Fibroblast of mammary gland (primary cell): ENCODE results near the gene AFP.

ENCODE experiments used
- DNase-seq: peaks from one replicate; pipeline ENCODE4 v3.0.0-alpha.2; 2010; ENCODE audit warnings: low read depth
- H3K4me3 ChIP-seq: 2 replicates; pipeline ENCODE4 v1.5.1; 2011; ENCODE audit warnings: low read depth, mild to moderate bottlenecking, low read length, moderate library complexity; ENCODE audit not compliant: control insufficient read depth
- TF ChIP-seq, protein P1 (sequence below): conservative IDR thresholded peaks from 2 replicates; pipeline ENCODE4 v1.5.1; 2011; ENCODE audit warnings: low read depth, low read length, inconsistent platforms; ENCODE audit not compliant: control insufficient read depth, insufficient read depth

The AFP gene

DNA sequence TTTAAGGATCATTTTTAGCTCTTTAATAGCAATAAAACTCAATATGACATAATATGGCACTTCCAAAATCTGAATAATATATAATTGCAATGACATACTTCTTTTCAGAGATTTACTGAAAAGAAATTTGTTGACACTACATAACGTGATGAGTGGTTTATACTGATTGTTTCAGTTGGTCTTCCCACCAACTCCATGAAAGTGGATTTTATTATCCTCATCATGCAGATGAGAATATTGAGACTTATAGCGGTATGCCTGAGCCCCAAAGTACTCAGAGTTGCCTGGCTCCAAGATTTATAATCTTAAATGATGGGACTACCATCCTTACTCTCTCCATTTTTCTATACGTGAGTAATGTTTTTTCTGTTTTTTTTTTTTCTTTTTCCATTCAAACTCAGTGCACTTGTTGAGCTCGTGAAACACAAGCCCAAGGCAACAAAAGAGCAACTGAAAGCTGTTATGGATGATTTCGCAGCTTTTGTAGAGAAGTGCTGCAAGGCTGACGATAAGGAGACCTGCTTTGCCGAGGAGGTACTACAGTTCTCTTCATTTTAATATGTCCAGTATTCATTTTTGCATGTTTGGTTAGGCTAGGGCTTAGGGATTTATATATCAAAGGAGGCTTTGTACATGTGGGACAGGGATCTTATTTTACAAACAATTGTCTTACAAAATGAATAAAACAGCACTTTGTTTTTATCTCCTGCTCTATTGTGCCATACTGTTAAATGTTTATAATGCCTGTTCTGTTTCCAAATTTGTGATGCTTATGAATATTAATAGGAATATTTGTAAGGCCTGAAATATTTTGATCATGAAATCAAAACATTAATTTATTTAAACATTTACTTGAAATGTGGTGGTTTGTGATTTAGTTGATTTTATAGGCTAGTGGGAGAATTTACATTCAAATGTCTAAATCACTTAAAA, 16.6 kb upstream of the AFP start:
- H3K4me3 ChIP-seq: no peak overlapping the region
- no peak for DNase-seq
- TF ChIP-seq, protein P1, sequence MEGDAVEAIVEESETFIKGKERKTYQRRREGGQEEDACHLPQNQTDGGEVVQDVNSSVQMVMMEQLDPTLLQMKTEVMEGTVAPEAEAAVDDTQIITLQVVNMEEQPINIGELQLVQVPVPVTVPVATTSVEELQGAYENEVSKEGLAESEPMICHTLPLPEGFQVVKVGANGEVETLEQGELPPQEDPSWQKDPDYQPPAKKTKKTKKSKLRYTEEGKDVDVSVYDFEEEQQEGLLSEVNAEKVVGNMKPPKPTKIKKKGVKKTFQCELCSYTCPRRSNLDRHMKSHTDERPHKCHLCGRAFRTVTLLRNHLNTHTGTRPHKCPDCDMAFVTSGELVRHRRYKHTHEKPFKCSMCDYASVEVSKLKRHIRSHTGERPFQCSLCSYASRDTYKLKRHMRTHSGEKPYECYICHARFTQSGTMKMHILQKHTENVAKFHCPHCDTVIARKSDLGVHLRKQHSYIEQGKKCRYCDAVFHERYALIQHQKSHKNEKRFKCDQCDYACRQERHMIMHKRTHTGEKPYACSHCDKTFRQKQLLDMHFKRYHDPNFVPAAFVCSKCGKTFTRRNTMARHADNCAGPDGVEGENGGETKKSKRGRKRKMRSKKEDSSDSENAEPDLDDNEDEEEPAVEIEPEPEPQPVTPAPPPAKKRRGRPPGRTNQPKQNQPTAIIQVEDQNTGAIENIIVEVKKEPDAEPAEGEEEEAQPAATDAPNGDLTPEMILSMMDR: no peak

DNA sequence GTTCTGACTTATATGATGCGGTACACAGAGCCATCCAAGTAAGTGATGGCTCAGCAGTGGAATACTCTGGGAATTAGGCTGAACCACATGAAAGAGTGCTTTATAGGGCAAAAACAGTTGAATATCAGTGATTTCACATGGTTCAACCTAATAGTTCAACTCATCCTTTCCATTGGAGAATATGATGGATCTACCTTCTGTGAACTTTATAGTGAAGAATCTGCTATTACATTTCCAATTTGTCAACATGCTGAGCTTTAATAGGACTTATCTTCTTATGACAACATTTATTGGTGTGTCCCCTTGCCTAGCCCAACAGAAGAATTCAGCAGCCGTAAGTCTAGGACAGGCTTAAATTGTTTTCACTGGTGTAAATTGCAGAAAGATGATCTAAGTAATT, 15.4 kb upstream of the AFP start:
- no peak overlapping the region for H3K4me3 ChIP-seq
- DNase-seq: no peak
- TF ChIP-seq, protein P1: no peak

DNA sequence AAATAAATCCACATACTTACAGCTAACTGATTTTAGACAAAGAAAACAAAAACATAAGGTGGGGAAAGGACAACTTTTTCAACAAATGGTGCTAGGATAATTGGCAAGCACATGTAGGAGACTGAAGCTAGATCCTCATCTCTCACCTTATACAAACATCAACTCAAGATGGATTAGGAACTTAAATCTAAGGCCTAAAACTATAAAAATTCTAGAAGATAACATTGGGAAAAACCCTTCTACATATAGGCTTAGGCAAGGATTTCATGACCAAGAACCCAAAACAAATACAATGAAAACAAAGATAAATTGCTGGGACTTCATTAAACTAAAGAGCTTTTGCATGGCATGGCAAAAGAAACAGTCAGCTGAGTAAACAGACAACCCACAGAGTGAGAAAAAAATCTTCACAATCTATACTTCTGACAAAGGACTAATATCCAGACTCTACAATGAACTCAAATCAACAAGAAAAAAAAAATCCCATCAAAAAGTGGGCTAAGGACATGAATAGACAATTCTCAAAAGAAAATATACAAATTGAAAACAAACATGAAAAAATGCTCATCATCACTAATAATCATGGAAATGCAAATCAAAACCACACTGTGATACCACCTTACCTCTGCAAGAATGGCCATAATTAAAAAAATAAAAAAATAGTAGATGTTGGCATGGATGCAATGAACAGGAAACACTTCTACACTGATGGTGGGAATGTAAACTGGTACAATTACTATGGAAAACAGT, 14.1 kb upstream of the AFP start:
- TF ChIP-seq, protein P1: no peak
- no peak for DNase-seq
- H3K4me3 ChIP-seq: no peak overlapping the region

DNA sequence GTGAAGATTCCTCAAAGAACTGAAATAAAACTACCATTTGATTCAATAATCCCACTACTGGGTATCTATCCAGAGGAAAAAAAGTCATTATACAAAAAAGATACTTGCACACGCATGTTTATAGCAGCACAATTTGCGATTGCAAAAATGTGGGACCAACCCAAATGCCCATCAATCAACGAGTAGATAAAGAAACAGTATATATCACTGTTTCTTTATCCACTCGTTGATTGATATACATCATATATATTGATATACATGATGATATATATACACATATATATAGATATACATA, 13.6 kb upstream of the AFP start:
- H3K4me3 ChIP-seq: no peak overlapping the region
- DNase-seq: no peak
- TF ChIP-seq, protein P1: no peak

DNA sequence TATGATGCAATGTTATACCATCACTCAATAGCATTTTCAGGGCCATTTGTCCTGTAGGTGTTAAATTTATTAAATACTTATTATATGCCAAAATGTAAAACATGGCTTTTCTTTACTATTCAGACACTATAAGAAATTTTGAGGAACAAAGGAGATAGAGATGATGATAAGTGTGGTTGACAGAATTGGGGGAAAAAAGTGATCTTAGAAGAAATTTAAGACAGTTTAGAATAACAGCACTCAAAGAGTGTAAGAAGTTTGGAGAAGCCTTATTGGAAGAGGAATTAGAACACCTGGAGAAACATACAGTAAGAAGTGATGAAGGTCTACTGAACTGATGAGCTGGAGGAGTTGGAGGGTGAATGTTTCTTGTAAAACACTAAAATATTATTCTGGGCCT, 12.8 kb upstream of the AFP start:
- TF ChIP-seq, protein P1: no peak
- DNase-seq: no peak
- H3K4me3 ChIP-seq: no peak overlapping the region

DNA sequence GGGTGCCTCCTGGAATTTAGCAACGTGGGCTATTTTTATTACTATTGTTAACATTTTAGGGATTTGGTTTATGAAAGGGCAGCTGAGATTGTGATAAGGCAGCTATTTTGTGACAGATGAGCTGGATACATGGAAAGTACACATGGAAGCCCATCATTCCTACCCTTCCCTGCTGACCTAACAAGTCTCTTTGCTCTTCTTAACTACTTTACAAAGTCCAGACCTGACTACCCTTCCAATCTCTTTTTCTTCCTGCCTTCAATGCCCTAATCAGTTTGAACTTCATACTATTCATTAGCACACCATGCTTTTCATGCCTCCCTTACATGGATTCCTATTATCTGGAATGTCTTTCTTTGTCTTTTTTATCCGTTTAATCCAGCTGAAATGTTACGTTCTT, 9.4 kb upstream of the AFP start:
- H3K4me3 ChIP-seq: no peak overlapping the region
- TF ChIP-seq, protein P1: no peak
- no peak for DNase-seq

DNA sequence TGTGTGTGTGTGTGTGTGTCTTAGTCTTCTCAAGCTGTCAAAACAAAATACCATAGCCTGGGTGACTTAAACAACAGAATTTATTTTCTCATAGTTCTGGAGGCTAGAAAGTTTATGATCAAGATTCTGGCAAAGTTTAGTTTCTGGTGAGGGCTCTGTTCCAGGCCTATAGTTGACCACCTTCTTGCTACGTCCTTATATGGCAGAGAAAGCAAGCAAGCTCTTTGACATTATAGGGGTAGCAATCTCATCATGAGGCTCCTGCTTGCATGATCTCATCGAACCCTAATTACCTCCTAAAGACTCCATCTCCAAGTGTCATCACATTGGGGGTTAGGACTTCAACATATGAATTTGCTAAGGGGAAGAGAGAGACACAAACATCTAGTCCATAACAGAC, 6.9 kb upstream of the AFP start:
- H3K4me3 ChIP-seq: no peak overlapping the region

More for the DNA sequence above, 6.9 kb upstream of the AFP start:
- TF ChIP-seq, protein P1: no peak
- no peak for DNase-seq
